Measurements from ENCODE around the gene DPEP2. TPM values are rescaled to one million over a fixed set of nuclear protein-coding genes. Genes with fewer than 3 reads are reported as not detected.

DPEP2 gene
- total RNA-seq, 1 experiment from 2014 or later: not detected

DNA sequence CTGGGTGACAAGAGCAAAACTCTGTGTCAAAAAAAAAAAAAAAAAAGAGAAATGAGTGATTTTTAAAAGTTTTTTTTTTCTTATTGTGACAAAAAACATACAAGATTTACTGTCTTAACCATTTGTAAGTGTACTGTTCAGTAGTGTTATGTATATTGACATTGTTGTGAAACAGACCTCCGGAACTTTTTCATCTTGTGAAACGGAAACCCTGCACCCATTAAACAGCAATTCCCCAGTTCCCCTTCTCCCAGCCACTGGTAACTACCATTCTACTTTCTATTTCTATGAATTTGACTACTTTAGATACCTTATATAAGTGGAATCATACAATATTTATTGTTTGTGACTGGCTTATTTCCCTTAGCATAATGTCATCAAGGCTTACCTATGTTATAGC is 42.5 kb upstream of the DPEP2 start:
- H3K9me3 ChIP-seq (ENCODE audit: control insufficient read depth in 1 of 2, insufficient read depth in 1 of 2, low read depth in 1 of 2, low read length in 2 of 2): no peaks in the 10 kb centered on the region
- H3K36me3 ChIP-seq (ENCODE audit: control insufficient read depth in 1 of 2, insufficient read depth in 2 of 2, low read length in 2 of 2): peaks cover 2 to 9% of the 10 kb centered on the region in 2 experiments; a peak in 1 of 4 replicates
- H3K79me2 ChIP-seq (ENCODE audit: insufficient read depth, low read length): 0 out of 2 replicates have a peak, but pooled peaks cover 5% of the 10 kb centered on the region
- no peak overlapping the region for H3K4me3 ChIP-seq (replicated peaks in 1 of 2; ENCODE audit: low read depth in 1 of 2, low read length in 2 of 2)
- ATAC-seq: no peak
- H3K9me2 ChIP-seq (ENCODE audit: insufficient read depth): no peaks in the 10 kb centered on the region
- TF ChIP-seq JUND (IDR thresholded peaks at IDR 0.05) (no peak), RAD21 (IDR thresholded peaks at IDR 0.05; ENCODE audit: low read depth) (no peak), SRF (IDR thresholded peaks at IDR 0.05; ENCODE audit: low read depth) (no peak), EZH2phosphoT487 (IDR thresholded peaks at IDR 0.05; ENCODE audit: borderline replicate concordance) (no peak), FOSL1 (IDR thresholded peaks at IDR 0.05; ENCODE audit: low read depth) (no peak), TCF7L2 (IDR thresholded peaks at IDR 0.05; ENCODE audit: borderline replicate concordance, extremely low read depth, insufficient read depth, insufficient read length) (no peak), ZFX (IDR thresholded peaks at IDR 0.05) (no peak), POLR2AphosphoS5 (IDR thresholded peaks at IDR 0.05; ENCODE audit: low read depth, low read length) (no peak), YY1 (IDR thresholded peaks at IDR 0.05; ENCODE audit: extremely low read depth, insufficient replicate concordance, low read depth, low read length) (no peak), ELF1 (IDR thresholded peaks at IDR 0.05; ENCODE audit: borderline replicate concordance, low read depth) (no peak), CEBPB (IDR thresholded peaks at IDR 0.05; ENCODE audit: low read depth) (no peak)
- TF ChIP-seq, protein P1, sequence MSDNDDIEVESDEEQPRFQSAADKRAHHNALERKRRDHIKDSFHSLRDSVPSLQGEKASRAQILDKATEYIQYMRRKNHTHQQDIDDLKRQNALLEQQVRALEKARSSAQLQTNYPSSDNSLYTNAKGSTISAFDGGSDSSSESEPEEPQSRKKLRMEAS (IDR thresholded peaks at IDR 0.05): no peak
- TF ChIP-seq, protein P2, sequence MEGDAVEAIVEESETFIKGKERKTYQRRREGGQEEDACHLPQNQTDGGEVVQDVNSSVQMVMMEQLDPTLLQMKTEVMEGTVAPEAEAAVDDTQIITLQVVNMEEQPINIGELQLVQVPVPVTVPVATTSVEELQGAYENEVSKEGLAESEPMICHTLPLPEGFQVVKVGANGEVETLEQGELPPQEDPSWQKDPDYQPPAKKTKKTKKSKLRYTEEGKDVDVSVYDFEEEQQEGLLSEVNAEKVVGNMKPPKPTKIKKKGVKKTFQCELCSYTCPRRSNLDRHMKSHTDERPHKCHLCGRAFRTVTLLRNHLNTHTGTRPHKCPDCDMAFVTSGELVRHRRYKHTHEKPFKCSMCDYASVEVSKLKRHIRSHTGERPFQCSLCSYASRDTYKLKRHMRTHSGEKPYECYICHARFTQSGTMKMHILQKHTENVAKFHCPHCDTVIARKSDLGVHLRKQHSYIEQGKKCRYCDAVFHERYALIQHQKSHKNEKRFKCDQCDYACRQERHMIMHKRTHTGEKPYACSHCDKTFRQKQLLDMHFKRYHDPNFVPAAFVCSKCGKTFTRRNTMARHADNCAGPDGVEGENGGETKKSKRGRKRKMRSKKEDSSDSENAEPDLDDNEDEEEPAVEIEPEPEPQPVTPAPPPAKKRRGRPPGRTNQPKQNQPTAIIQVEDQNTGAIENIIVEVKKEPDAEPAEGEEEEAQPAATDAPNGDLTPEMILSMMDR (IDR thresholded peaks at IDR 0.05 in 2 of 3, conservative IDR thresholded peaks at IDR 0.05 in 1 of 3; ENCODE audit: borderline replicate concordance in 1 of 3, insufficient read depth in 1 of 3, low read depth in 2 of 3, low read length in 2 of 3): no peak
- TF ChIP-seq, protein P3, sequence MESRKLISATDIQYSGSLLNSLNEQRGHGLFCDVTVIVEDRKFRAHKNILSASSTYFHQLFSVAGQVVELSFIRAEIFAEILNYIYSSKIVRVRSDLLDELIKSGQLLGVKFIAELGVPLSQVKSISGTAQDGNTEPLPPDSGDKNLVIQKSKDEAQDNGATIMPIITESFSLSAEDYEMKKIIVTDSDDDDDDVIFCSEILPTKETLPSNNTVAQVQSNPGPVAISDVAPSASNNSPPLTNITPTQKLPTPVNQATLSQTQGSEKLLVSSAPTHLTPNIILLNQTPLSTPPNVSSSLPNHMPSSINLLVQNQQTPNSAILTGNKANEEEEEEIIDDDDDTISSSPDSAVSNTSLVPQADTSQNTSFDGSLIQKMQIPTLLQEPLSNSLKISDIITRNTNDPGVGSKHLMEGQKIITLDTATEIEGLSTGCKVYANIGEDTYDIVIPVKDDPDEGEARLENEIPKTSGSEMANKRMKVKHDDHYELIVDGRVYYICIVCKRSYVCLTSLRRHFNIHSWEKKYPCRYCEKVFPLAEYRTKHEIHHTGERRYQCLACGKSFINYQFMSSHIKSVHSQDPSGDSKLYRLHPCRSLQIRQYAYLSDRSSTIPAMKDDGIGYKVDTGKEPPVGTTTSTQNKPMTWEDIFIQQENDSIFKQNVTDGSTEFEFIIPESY (IDR thresholded peaks at IDR 0.05; ENCODE audit: extremely low read depth, insufficient replicate concordance, low read length): no peak
- POLR2A ChIA-PET: no interaction called here
- CTCF ChIA-PET: interaction anchor here (1.2 to 1.9 kb wide), 2 partner anchors 33 to 158 kb away, joined by 3 to 13 read pairs; partner anchors contain the start of gene NRN1L
- H3K4me2 ChIP-seq (ENCODE audit: low read length): no peak overlapping the region
- no peak overlapping the region for H3K27ac ChIP-seq (ENCODE audit: low read depth, low read length)
- DNase-seq (ENCODE audit: low read depth, low spot score): no peak
- intact Hi-C loops (cut with micrococcal nuclease): loop anchor here (5.0 kb wide), 1 partner anchor 369 kb away; no protein-coding TSS in a partner anchor
- H2AFZ ChIP-seq (ENCODE audit: low read depth, low read length, poor library complexity, severe bottlenecking): no peak overlapping the region
- H3K27me3 ChIP-seq (ENCODE audit: insufficient read depth, low read length): no peaks in the 10 kb centered on the region
- peaks cover 4 to 5% of the 10 kb centered on the region in 2 experiments; a peak in 1 of 4 replicates for H3K4me1 ChIP-seq (ENCODE audit: control insufficient read depth in 1 of 2, insufficient read depth in 2 of 2, low read length in 2 of 2)
- RAD21 ChIA-PET (ENCODE audit: low non-redundant PET in 1 of 2, low total read pairs in 2 of 2, uncharacterized antibody in 2 of 2, unreplicated experiment in 2 of 2): no interaction called here
- BruUV-seq (replicated peaks): no TSS peak
- H3K9ac ChIP-seq (ENCODE audit: low read length): no peak overlapping the region
- no peaks in the 10 kb centered on the region for H4K20me1 ChIP-seq (ENCODE audit: insufficient read depth)
